Measurements from ENCODE around the gene C16orf90. TPM values are rescaled to one million over a fixed set of nuclear protein-coding genes. Genes with fewer than 3 reads are reported as not detected.

Gene C16orf90
- total RNA-seq, 2 experiments from 2014 or later: not detected

DNA sequence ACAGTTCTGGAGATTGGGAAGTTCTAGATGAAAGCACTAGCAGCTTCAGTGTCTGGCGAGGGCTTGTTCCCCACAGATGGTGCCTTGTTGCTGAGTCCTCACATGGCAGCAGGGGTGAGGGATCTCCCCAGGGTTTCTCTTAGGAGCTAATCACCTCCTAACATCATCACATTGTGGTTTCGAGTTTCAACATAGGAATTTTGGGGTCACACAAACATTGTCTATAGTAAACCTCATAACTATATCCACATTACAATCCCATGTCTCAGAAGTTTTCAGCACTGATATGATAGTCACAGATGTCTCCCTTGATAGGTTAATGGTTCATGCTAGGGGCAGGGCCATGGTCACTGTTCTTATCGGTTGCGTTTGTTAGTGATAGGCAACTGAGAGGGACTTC lies 19.3 kb upstream of the C16orf90 start:
- POLR2A ChIA-PET: no interaction called here
- CTCF ChIA-PET: no interaction called here

DNA sequence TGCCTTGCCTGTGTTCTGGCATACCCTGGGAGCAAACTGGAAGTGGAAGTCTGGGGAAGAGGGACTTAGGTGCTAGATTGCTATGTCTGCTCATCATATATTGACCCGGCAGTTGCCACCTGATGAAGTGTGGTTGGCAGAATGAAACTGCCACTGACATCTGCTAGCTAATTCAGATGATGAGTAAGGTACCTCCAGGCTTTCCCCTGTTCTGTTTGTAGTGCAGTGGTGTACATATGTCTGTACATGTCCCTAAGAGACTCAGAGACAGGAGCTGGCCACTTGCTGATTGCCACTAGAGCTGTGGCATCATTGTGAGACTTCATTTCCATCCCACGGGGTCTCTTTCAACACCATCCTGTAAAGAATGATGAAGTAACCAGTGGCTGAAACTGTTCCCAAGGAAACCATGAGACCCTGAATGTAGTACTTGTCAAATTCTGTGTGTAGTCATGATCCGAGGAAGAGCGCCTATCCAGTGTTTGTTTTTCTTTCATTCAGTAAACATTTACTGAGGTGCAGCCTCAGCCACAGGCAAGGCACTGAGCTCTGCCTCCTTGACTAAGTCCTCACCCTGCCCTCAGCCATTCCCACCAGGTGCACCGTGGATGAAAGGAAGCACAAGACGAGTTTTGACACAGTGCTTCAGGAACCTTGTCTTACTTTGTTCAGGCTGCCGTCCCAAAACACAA lies 18.7 kb upstream of the C16orf90 start:
- ChIA-PET CTCF (no interaction called here), POLR2A (no interaction called here)

DNA sequence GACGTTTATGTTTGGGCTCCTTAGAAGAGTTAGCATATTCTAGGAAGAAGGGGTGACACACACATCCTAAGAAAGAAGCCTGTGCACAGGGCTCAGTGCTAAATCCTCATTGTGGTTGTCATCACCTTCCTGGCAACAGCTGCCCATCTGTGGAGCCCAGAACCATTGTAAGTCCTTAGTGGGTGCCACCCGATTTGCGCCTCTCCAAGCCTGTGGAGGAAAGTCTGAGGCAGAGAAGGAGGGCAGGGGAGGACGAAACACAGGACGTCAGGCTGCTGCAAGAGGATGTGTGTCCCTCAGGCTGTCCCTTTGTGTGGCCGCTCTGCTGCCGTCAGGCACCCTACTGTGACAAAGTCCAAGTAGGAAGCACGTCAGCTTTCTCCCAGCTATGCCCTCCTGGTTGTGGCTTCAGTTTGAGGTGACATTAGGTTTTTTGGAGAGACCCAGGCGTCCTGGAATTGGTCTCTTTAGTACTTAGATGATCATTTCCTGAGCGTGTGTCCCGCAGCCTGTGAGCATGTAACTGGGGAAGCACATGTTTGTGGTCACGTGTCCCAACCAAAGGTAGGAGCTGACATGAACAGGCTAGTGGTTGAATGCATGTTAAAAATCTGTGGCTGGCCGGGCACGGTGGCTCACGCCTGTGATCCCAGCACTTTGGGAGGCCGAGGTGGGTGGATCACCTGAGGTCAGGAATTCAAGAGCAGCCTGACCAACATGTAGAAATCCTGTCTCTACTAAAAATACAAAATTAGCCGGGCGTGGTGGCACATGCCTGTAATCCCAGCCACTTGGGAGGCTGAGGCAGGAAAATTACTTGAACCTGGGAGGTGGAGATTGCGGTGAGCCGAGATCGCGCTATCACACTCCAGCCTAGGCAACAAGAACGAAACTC lies 16.2 kb upstream of the C16orf90 start:
- ChIA-PET CTCF (interaction anchor here (0.7 kb wide), 1 partner anchor 346 kb away, joined by 3 read pairs; no protein-coding TSS in a partner anchor), POLR2A (no interaction called here)

DNA sequence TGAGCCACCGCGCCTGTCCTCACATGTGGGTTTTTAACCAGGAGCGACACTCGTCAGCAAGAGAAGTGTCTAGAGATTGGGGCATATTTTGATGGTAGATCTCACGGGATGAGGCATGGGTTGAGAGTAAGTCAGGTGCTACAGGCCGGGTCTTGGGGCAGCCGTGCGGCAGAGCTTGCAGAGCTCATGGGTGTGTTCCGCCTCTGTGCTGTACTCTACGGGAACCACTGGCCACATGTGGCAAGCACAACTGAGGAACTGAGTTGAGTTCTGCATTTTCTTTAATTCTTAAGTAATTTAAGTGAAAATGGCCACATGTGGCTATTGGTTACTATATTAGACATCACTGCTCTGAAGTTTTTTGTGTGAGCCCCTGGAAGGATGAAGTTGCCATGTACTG lies 15.1 kb upstream of the C16orf90 start:
- ChIA-PET POLR2A (no interaction called here), CTCF (no interaction called here)

DNA sequence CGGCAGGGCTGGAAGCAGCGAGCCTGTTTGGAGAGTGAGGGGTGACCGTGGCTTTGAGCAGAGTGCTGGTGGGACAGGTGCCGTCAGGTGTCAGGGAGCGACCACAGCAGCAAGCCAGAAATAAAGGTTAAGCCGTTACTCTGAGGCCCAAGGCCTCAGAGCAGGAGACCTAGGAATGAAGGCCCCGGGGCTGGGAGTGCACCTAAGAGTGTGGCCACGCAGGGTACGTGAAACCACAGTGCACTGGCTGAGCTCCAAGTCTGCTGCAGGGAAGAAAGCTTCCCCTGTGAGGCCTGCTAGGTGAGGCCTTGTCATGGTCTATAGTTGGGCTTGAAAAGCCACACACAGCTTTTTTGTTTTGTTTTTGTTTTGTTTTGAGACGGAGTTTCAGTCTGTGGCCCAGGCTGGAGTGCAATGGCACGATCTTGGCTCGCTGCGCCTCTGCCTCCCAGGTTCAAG lies 14.2 kb upstream of the C16orf90 start:
- POLR2A ChIA-PET: interaction anchor here (1.1 kb wide), 1 partner anchor 9 kb away, joined by 3 read pairs; no protein-coding TSS in a partner anchor
- CTCF ChIA-PET: no interaction called here

DNA sequence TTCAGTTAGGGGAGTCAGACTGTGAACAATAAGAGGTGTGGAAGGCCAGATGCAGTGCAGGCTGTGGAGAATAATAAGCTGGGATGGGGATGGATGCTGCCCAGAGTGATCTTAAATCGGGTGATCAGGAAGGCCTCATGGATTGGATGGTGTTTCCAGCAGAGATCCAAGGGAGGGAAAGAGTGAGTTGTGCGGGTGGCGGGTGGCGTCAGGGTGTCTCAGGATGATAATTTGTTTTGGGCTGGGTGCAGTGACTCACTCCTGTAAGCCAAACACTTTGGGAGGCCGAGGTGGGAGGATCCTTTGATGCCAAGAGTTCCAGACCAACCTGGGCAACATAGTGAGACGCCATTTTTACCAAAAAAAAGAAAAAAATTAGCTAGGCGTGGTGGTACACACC lies 13.4 kb upstream of the C16orf90 start:
- POLR2A ChIA-PET: no interaction called here
- CTCF ChIA-PET: no interaction called here

DNA sequence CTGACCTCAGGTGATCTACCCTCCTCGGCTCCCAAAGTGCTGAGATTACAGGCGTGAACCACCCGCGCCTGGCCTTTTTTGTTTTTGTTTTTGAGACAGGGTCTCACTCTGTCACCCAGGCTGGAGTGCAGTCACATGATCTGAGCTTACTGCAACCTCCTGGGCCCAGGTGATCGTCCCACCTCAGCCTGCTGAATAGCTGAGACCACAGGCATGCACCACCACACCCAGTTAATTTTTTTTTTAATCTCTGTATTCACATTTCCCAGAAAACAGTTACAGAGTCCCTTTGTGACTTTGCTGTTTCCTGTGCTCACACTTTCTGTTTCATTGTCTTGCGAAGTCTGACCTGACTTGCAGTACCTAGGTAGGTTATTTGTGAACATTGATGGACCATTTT lies 8.2 kb upstream of the C16orf90 start:
- CTCF ChIA-PET: interaction anchor here (0.5 kb wide), 1 partner anchor 42 kb away, joined by 4 read pairs; no protein-coding TSS in a partner anchor
- POLR2A ChIA-PET: no interaction called here

DNA sequence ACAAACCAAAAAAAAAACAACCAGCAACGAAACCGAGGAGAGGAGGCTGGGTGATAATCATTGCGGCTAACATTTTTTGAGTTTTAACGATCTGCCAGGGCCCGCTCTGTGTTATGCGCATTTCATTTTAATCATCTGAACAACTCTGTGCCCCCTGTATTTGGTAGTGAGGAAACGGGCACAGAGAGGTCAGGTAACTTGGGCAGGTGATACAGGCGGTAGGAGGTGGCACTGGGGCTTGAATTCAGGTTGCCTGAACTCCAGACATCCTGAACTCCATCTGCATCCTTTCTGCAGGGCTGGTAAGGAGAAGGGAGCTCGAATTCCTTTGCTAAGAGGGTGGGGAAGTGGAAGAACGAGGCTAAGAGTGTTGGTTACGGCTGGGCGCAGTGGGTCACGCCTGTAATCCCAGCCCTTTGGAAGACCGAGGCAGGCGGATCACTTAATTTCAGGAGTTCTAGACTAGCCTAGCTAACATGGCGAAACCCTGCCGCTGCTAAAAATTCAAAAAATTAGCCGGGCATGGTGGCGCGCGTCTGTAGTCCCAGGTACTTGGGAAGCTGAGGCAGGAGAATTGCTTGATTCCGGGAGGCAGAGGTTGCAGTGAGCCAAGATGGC lies 6.6 kb upstream of the C16orf90 start:
- POLR2A ChIA-PET: interaction anchor here (0.7 kb wide), 1 partner anchor 355 kb away, joined by 5 read pairs; no protein-coding TSS in a partner anchor

DNA sequence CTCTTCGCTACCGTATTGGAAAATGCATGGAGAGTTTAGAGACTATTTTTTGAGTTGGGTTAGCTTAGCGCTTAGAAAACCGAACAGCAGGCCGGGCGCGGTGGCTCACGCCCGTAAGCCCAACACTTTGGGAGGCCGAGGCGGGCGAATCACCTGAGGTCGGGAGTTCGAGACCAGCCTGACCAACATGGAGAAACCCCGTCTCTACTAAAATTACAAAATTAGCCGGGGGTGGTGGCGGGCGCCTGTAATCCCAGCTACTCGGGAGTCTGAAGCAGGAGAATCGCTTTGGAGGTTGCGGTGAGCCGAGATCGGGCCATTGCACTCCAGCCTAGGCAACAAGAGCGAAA lies 6.1 kb upstream of the C16orf90 start:
- POLR2A ChIA-PET: interaction anchor here (1.2 kb wide), 1 partner anchor 12 kb away, joined by 6 read pairs; no protein-coding TSS in a partner anchor
- CTCF ChIA-PET: interaction anchor here (0.9 to 1.5 kb wide), 2 partner anchors 235 to 752 kb away, joined by 3 to 7 read pairs; no protein-coding TSS in a partner anchor

More for the DNA sequence above, 6.6 kb upstream of the C16orf90 start:
- CTCF ChIA-PET: interaction anchor here (0.7 to 1.5 kb wide), 3 partner anchors 57 to 752 kb away, joined by 3 to 7 read pairs (median 5); no protein-coding TSS in a partner anchor

DNA sequence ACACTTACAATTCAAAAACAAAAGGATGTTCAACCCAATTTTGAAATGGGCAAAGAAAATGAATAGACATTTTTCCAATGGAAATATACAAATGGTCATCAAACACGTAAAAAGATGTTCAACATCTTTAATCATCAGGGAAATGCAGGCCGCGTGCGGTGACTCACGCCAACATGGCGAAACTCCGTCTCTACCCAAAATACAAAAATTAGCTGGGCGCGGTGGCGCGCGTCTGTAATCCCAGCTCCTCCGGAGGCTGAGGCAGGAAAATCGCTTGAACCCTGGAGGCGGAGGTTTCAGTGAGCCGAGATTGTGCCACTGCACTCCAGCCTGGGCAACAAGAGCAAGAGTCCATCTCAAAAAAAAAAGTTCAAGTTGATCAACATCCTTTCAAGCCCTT lies 3.7 kb upstream of the C16orf90 start:
- CTCF ChIA-PET: no interaction called here
- POLR2A ChIA-PET: no interaction called here

DNA sequence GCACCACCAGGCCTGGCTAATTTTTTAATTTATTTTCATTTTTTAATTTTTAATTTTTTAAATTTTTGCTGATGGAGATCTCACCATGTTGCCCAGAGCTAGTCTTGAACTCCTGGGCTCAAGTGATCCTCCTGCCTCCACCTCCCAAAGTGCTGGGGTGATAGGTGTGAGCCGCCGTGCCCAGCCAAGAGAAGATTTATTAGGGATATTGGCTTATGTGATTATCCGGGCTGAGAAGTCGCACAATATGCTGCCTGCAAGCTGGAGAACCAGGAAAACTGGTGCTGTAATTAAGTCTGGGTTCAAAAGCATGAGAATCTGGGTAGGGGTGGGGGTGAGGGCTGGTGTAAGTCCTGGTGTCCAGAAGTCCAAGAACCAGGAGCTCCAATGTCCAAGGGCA lies 2.5 kb upstream of the C16orf90 start:
- ChIA-PET CTCF (no interaction called here), POLR2A (no interaction called here)

DNA sequence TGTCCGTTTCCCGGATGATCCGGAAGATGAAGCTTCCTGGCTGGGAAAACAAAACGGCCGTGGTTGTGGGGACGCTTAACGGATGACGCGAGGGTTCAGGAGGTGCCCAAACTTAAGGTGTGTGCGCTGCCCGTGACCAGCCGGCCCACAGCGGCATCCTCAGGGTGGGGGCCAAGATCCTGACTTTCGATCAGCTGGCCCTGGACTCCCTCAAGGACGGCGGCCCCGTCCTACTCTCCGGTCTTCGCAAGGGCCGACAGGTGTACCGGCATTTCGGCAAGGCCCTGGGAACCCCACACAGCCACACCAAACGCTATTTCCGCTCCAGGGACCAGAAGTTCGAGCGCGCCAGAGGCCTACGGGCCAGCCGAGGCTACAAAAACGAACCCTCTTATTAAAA lies 1.1 kb upstream of the C16orf90 start:
- ChIA-PET CTCF (no interaction called here), POLR2A (no interaction called here)

DNA sequence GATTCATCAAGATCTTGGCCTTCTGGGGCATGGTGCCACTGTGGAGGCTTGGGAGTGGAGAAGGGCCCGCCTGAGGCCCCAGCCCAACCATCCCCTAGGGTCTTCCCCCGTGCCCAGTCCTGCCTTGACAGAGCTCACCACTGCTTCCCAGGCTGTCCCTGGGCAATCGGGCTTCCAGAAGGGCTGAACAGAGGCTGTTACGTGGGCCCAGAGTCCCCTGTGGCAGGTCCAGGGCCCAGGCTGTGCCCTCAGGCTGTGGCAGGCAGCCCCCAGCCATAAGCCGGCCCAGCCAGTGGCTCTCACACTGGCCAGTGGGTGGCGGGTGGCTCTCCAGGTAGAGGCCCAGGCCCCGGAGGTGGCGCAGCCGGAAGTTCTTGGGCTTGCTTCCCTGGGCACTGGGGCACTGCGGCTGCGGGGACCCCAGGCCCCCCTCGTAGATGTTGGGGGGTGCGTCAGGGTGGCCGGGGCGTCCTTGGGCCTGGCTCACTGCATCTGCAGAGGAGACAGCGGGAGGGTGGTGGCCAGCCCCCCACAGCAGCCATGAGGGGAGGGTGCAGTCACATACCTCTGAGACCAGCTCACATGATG lies 809 bp downstream of the C16orf90 start:
- POLR2A ChIA-PET: no interaction called here
- CTCF ChIA-PET: no interaction called here

DNA sequence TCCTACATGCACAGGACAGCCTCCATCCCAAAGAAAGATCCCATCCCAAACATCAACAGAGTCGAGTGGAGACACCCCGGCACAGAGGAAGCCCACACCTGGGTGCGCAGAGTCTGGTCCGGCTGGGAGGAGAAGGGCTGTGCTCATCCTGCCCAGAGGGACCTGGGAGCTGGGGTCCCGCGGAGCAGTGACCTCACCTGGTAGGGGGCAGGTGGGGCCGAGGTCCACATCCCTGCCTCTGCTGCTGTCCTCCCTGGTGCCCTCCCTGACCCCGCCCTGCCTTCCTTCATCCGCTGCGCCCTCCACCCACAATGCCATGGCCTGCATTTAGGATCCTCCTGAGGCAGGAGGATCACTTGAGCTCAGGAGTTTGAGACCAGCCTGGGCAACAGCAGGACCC lies 2.9 kb downstream of the C16orf90 start:
- ChIA-PET POLR2A (no interaction called here), CTCF (no interaction called here)

DNA sequence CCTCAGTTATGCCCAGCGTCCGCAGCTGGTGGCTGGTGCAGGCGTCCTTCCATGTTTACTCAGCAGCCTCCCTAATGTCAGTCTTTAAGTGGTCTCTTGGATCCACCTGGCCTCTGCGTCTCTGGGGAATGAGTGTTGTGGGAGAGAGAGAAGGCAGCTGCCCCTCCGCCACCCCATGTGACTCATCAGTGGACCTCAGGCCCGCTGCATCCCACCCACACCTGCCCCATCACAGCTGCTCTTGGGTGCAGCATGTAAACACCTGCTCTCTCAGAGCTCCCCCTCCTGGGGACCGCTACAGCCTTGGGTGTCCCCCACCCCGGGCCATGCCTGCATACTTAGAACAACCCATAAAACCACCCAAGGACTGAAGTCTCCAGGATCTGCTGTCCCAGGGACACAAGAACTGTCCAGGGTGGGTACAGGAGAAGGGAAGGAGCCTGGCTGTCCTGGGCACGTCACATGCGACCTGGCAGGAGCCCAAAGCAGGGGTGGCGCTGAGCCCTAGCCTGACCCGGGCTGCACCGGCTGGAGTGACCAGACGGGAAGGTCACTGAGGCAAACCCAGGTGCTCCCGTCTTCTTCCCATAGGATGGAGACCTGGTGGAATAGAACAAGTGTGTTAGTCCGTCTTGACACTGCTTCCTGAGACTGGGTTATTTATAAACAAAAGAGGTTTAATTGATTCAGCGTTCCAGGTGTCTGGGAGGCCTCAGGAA lies 4.2 kb downstream of the C16orf90 start:
- ChIA-PET POLR2A (interaction anchor here (0.6 kb wide), 1 partner anchor 517 kb away, joined by 7 read pairs; no protein-coding TSS in a partner anchor), CTCF (interaction anchor here (0.6 kb wide), 1 partner anchor 165 kb away, joined by 5 read pairs; no protein-coding TSS in a partner anchor)

DNA sequence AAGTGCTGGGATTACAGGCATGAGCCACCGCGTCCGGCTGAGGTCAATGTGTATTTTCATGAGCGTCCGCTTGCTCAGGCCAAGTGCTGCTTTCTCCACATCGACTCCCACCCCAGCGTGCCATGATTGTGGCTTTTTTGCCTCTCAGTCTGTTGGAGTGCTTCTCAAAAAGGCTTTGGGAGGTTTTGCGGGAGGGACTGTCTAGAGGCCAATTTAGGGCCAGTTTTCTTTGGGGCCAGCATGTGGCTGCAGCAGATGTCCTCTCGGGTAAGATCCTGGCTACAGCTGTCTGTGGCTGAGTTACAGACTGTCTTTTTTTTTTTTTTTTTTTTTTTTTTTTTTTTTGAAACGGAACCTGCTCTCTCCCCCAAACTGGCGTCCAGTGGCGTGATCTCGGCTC lies 6.5 kb downstream of the C16orf90 start:
- CTCF ChIA-PET: interaction anchor here (0.7 kb wide), 1 partner anchor 114 kb away, joined by 3 read pairs; no protein-coding TSS in a partner anchor
- POLR2A ChIA-PET: no interaction called here

DNA sequence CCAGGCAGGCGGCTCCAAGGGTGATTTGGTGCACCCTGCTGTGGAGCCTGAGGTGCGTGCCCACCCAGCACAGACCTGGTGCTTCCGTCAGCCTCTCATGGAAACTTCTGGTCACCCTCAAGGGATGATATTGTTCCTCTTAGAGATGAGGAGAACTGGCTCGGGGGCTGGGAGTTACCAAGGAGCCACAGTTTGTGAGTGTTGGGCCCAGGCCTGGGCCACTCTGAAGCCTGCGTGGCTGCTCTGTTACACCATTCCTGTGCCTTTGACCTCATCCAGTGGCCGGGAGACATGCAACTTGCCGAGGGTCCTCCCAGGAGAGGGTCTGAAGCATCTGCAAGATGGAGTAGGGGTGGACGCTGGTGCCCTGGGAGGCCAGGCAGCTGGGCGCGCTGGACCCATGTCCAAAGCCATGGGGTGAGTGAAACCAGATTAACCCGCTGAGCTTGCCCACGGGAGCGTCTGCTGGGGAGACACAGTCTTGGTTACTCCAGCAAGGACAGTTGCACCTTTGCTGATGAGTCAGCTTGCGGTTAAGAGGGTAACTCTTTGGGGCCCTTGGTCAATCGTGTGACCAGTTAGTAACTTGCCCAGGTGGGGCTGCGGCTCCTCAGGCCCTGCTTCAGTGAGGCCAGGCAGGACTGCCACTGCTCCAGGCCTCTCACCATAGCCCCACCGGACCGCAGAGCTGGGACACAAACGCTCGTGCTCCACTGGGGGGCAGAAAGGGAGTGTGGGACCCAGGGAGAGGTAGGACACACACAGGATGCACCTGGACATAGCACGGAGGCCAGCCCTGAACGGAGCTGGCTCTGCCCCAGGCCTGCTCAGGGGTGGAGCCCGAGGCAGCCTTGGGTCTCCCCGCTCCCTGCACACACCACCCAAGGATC lies 7.5 kb downstream of the C16orf90 start:
- ChIA-PET POLR2A (interaction anchor here (0.6 kb wide), 1 partner anchor 9 kb away, joined by 3 read pairs; no protein-coding TSS in a partner anchor), CTCF (no interaction called here)
